SK-N-SH (cell line): Measurements from ENCODE around the gene CD248. TPM values are rescaled to one million over a fixed set of nuclear protein-coding genes. Genes with fewer than 3 reads are reported as not detected.

Experiments used
- CTCF ChIA-PET: fragments of 300-600, 350-600 bp; formaldehyde crosslinking; extraction: SDS; loops from one replicate; lab custom pipeline; 2021; lab: Yijun Ruan, JAX
- POLR2A ChIA-PET: fragments of 350-600 bp; sonication (Branson Sonifier 250); formaldehyde crosslinking; extraction: SDS; loops from one replicate; lab custom pipeline; 2020; ENCODE audit warnings: antibody characterized with exemption, inconsistent platforms; lab: Yijun Ruan, JAX
- DNase-seq: peaks from one replicate; pipeline ENCODE4 v3.0.0; 2012
- H2AFZ ChIP-seq: fragments of 200-600 bp; sonication (generic); 2 replicates; pipeline ENCODE4 v1.8.1; 2016; ENCODE audit warnings: antibody characterized with exemption, mild to moderate bottlenecking, low read depth
- H3F3A ChIP-seq: fragments of 200-600 bp; sonication (generic); replicated peaks from 2 replicates; pipeline ENCODE3; 2016; ENCODE audit warnings: antibody characterized with exemption, mild to moderate bottlenecking; ENCODE audit not compliant: insufficient read depth
- H3K27ac ChIP-seq, 2 experiments: fragments of 200-500 bp in 1 of 2; fragments of 200-600 bp in 1 of 2; sonication (Bioruptor generic) in 1 of 2; sonication (generic), shearing (Covaris generic) in 1 of 2; 2 replicates each; pipeline versions ENCODE4 v1.5.1 to v1.6.1; 2014 to 2016; ENCODE audit warnings: low read depth in 2 of 2, inconsistent platforms in 1 of 2, low read length in 1 of 2, mild to moderate bottlenecking in 1 of 2, mixed read lengths in 1 of 2
- H3K27me3 ChIP-seq: fragments of 200-600 bp; sonication (generic), shearing (Covaris generic); 2 replicates; pipeline ENCODE4 v1.6.1; 2016; ENCODE audit warnings: mixed run types; ENCODE audit not compliant: insufficient read depth
- H3K36me3 ChIP-seq, 2 experiments: fragments of 200-500 bp in 1 of 2; fragments of 200-600 bp in 1 of 2; sonication (Bioruptor generic) in 1 of 2; sonication (generic) in 1 of 2; replicated peaks in 1 of 2; 2 replicates each; pipeline versions ENCODE3 to v1.5.1; 2014 to 2016; ENCODE audit warnings: low read length in 1 of 2, mild to moderate bottlenecking in 1 of 2; ENCODE audit not compliant: insufficient read depth in 2 of 2, control insufficient read depth in 1 of 2
- H3K4me1 ChIP-seq, 2 experiments: fragments of 200-500 bp in 1 of 2; fragments of 200-600 bp in 1 of 2; sonication (Bioruptor generic) in 1 of 2; sonication (generic), shearing (Covaris generic) in 1 of 2; 2 replicates each; pipeline versions ENCODE4 v1.5.1 to v1.6.1; 2014 to 2016; ENCODE audit warnings: low read depth in 1 of 2, low read length in 1 of 2, mixed run types in 1 of 2; ENCODE audit not compliant: insufficient read depth in 2 of 2, control insufficient read depth in 1 of 2
- H3K4me2 ChIP-seq: fragments of 200-600 bp; sonication (generic), shearing (Covaris generic); 2 replicates; pipeline ENCODE4 v1.6.1; 2017; ENCODE audit warnings: mixed run types
- H3K4me3 ChIP-seq, 2 experiments: fragments of 200-500 bp in 1 of 2; fragments of 200-600 bp in 1 of 2; sonication (Bioruptor generic) in 1 of 2; sonication (generic), shearing (Covaris generic) in 1 of 2; 2 replicates each; pipeline versions ENCODE4 v1.5.1 to v1.8.1; 2014 to 2016; ENCODE audit warnings: low read depth in 2 of 2, inconsistent platforms in 1 of 2, low read length in 1 of 2, mild to moderate bottlenecking in 1 of 2, mixed read lengths in 1 of 2, moderate library complexity in 1 of 2
- H3K79me2 ChIP-seq: fragments of 200-600 bp; sonication (generic); 2 replicates; pipeline ENCODE4 v1.8.1; 2017; ENCODE audit warnings: mild to moderate bottlenecking; ENCODE audit not compliant: insufficient read depth
- H3K9ac ChIP-seq: fragments of 200-600 bp; sonication (generic); 2 replicates; pipeline ENCODE4 v1.6.1; 2017; ENCODE audit warnings: mixed run types
- H3K9me2 ChIP-seq: fragments of 200-600 bp; sonication (generic); 2 replicates; pipeline ENCODE4 v1.6.1; 2017; ENCODE audit warnings: mixed run types
- H3K9me3 ChIP-seq: fragments of 200-600 bp; sonication (generic); 2 replicates; pipeline ENCODE4 v1.6.1; 2017; ENCODE audit warnings: mixed run types, mild to moderate bottlenecking, moderate library complexity
- H4K20me1 ChIP-seq: fragments of 200-600 bp; sonication (generic); 2 replicates; pipeline ENCODE4 v1.6.1; 2017; ENCODE audit warnings: mild to moderate bottlenecking, mixed run types; ENCODE audit not compliant: insufficient read depth
- EZH2phosphoT487 ChIP-seq: fragments of 200-600 bp; sonication (generic); IDR thresholded peaks from 2 replicates; pipeline ENCODE4 v1.6.1; 2017; ENCODE audit warnings: low read depth, mixed run types, mild to moderate bottlenecking, antibody characterized with exemption, moderate library complexity, borderline replicate concordance
- GABPA ChIP-seq: IDR thresholded peaks from 2 replicates; pipeline ENCODE4 v1.4.0; 2012; ENCODE audit warnings: low read depth, mild to moderate bottlenecking
- GATA2 ChIP-seq: sonication (generic); formaldehyde crosslinking; IDR thresholded peaks from 2 replicates; pipeline ENCODE4 v1.5.0; 2020; ENCODE audit warnings: mild to moderate bottlenecking, missing genetic modification reagents
- JUND ChIP-seq: IDR thresholded peaks from 2 replicates; pipeline ENCODE4 v1.4.0; 2012
- MAX ChIP-seq: IDR thresholded peaks from 2 replicates; pipeline ENCODE4 v1.4.0; 2012; ENCODE audit warnings: low read depth
- MXI1 ChIP-seq: IDR thresholded peaks from 2 replicates; pipeline ENCODE4 v1.6.1; 2012; ENCODE audit warnings: mild to moderate bottlenecking, low read depth, low read length, improper control_type of control experiment
- NRF1 ChIP-seq: IDR thresholded peaks from 2 replicates; pipeline ENCODE4 v1.6.1; 2012; ENCODE audit warnings: low read depth, mild to moderate bottlenecking, low read length
- PBX3 ChIP-seq: IDR thresholded peaks from 2 replicates; pipeline ENCODE4; 2012
- RAD21 ChIP-seq: IDR thresholded peaks from 2 replicates; pipeline ENCODE4 v1.6.1; 2012; ENCODE audit warnings: mild to moderate bottlenecking, low read length
- RCOR1 ChIP-seq: fragments of 150-350 bp; IDR thresholded peaks from 2 replicates; pipeline ENCODE4 v1.6.1; 2017; ENCODE audit warnings: antibody characterized with exemption, low read length
- REST ChIP-seq: IDR thresholded peaks from 2 replicates; pipeline ENCODE4 v1.6.1; 2012; ENCODE audit warnings: mild to moderate bottlenecking, low read depth, low read length, moderate library complexity
- RFX5 ChIP-seq: IDR thresholded peaks from 2 replicates; pipeline ENCODE4 v1.6.1; 2012; ENCODE audit warnings: mild to moderate bottlenecking, improper control_type of control experiment, low read length
- SMC3 ChIP-seq: IDR thresholded peaks from 2 replicates; pipeline ENCODE4 v1.6.1; 2012; ENCODE audit warnings: low read depth, low read length, improper control_type of control experiment
- TCF12 ChIP-seq: IDR thresholded peaks from 2 replicates; pipeline ENCODE4 v1.4.0; 2012
- TEAD4 ChIP-seq: IDR thresholded peaks from 2 replicates; pipeline ENCODE4 v1.4.0; 2012; ENCODE audit warnings: mild to moderate bottlenecking, borderline replicate concordance; ENCODE audit not compliant: insufficient read depth
- whole genome bisulfite sequencing: methylation state at CpG from one replicate; pipeline ENCODE4 v1.1.6; 2017; ENCODE audit warnings: low lambda C conversion rate; 5-methylcytosine and 5-hydroxymethylcytosine counted together
- polyA plus RNA-seq, 3 experiments: library from polyadenylated mRNA; depleted of rRNA; stranded (reverse); fragments of >200 nt; gene quantifications; 2 replicates each; pipeline ENCODE4 v1.2.3, GENCODE V29; 2012

Gene CD248
- polyA plus RNA-seq, 1 of the 3 experiments (the other 2 are of a cell fraction), result 7.7 TPM

DNA sequence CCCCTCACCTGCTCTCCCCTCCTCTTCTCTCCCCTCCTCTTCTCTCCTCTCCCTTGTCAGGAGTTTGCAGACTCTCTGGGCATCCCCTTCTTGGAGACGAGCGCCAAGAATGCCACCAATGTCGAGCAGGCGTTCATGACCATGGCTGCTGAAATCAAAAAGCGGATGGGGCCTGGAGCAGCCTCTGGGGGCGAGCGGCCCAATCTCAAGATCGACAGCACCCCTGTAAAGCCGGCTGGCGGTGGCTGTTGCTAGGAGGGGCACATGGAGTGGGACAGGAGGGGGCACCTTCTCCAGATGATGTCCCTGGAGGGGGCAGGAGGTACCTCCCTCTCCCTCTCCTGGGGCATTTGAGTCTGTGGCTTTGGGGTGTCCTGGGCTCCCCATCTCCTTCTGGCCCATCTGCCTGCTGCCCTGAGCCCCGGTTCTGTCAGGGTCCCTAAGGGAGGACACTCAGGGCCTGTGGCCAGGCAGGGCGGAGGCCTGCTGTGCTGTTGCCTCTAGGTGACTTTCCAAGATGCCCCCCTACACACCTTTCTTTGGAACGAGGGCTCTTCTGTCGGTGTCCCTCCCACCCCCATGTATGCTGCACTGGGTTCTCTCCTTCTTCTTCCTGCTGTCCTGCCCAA lies 40.7 kb downstream of the CD248 start:
- CTCF ChIA-PET, result no interaction called here
- POLR2A ChIA-PET, result interaction anchor here (0.9 kb wide), 1 partner anchor 13 kb away, joined by 3 read pairs; the partner anchor contains the start of gene YIF1A

More for the DNA sequence above, 40.7 kb downstream of the CD248 start:
- H3K4me2 ChIP-seq, result no peak overlapping the region
- H3K27ac ChIP-seq, result no peak overlapping the region
- H4K20me1 ChIP-seq, result no peaks in the 10 kb centered on the region; the same call in none of the 2 replicates
- H3K27me3 ChIP-seq, result no peaks in the 10 kb centered on the region
- DNase-seq, result no peak
- peaks cover 20% of the 10 kb centered on the region for H3F3A ChIP-seq
- H3K79me2 ChIP-seq, result peaks cover 10% of the 10 kb centered on the region; the same call in 1 of the 2 replicates
- H3K4me3 ChIP-seq, result no peak overlapping the region
- no peak overlapping the region for H2AFZ ChIP-seq
- TF ChIP-seq TCF12, result no peak
- no peak for TF ChIP-seq EZH2phosphoT487
- TF ChIP-seq MAX, result no peak
- no peak for TF ChIP-seq RAD21
- no peak for TF ChIP-seq REST
- no peak for TF ChIP-seq PBX3
- no peak for TF ChIP-seq GATA2
- no peak for TF ChIP-seq NRF1
- no peak for TF ChIP-seq JUND
- no peak for TF ChIP-seq RFX5
- TF ChIP-seq MXI1, result no peak
- no peak for TF ChIP-seq RCOR1
- TF ChIP-seq GABPA, result no peak
- TF ChIP-seq SMC3, result no peak
- TF ChIP-seq TEAD4, result no peak
- H3K9me3 ChIP-seq, result no peaks in the 10 kb centered on the region
- no peak overlapping the region for H3K9ac ChIP-seq
- 88% methylated on average over 10 of the region's 14 CpGs for WGBS
- peaks cover 0 to 27% of the 10 kb centered on the region in 2 experiments; a peak in 1 of 4 replicates for H3K4me1 ChIP-seq
- peaks cover 21 to 45% of the 10 kb centered on the region in 2 experiments for H3K36me3 ChIP-seq
- no peaks in the 10 kb centered on the region for H3K9me2 ChIP-seq
